GM12878 (cell line): Measurements from ENCODE around the gene ADGRE1. TPM values are rescaled to one million over a fixed set of nuclear protein-coding genes. Genes with fewer than 3 reads are reported as not detected.

Experiments used
- ATAC-seq: fragments of 200-7000 bp; cut with Tn5 transposase; 3 replicates; pipeline ENCODE4 v1.9.1; 2020; ENCODE audit warnings: mild to moderate bottlenecking, moderate library complexity
- BruUV-seq: library from RNA; stranded (reverse); fragments of 400-500 nt; replicated peaks from 2 replicates; lab custom pipeline; 2021; lab: Mats Ljungman, UMichigan
- CTCF ChIA-PET: fragments of 300-600 bp; sonication (Branson Sonifier 250); formaldehyde crosslinking; extraction: SDS; loops from one replicate; lab custom pipeline; 2021; ENCODE audit warnings: inconsistent platforms; lab: Yijun Ruan, JAX
- POLR2A ChIA-PET: fragments of 350-600 bp; formaldehyde crosslinking; extraction: SDS; loops from one replicate; lab custom pipeline; 2021; ENCODE audit warnings: inconsistent platforms; lab: Charles Lee
- RAD21 ChIA-PET: fragments of 300-600 bp; sonication (Branson Sonifier 250); formaldehyde crosslinking; loops from one replicate; lab custom pipeline; 2023; ENCODE audit warnings: antibody characterized with exemption; ENCODE audit not compliant: unreplicated experiment; lab: Charles Lee
- SMC1A ChIA-PET: fragments of 300-600 bp; sonication (Branson Sonifier 250); formaldehyde crosslinking; loops from one replicate; lab custom pipeline; 2023; ENCODE audit not compliant: unreplicated experiment, uncharacterized antibody; lab: Charles Lee
- DNase-seq: peaks from one replicate; pipeline ENCODE4 v3.0.0-alpha.2; 2011; ENCODE audit warnings: low read depth, low spot score
- FAIRE-seq: peaks from 3 replicates; lab custom pipeline; 2011; peaks lifted over from hg19 to GRCh38; lab: Jason Lieb, UNC
- H2AFZ ChIP-seq: 2 replicates; pipeline ENCODE4 v1.6.0; 2011; ENCODE audit warnings: low read depth, low read length, control low read depth; ENCODE audit not compliant: control insufficient read depth
- H3K27ac ChIP-seq: 2 replicates; pipeline ENCODE4 v1.5.1; 2011; ENCODE audit warnings: control low read depth; ENCODE audit not compliant: control insufficient read depth, insufficient read depth
- H3K27me3 ChIP-seq, 2 experiments: replicated peaks in 1 of 2; 2 replicates each; pipeline versions ENCODE4 v1.6.0 to v1.6.1; 2011; ENCODE audit warnings: low read length in 1 of 2; ENCODE audit not compliant: control insufficient read depth in 2 of 2, insufficient read depth in 2 of 2
- H3K36me3 ChIP-seq, 2 experiments: 2 replicates each; pipeline ENCODE4 v1.5.1; 2011; ENCODE audit warnings: low read length in 1 of 2; ENCODE audit not compliant: control insufficient read depth in 2 of 2, insufficient read depth in 2 of 2
- H3K4me1 ChIP-seq: 2 replicates; pipeline ENCODE4 v1.6.1; 2011; ENCODE audit warnings: mild to moderate bottlenecking, low read length, moderate library complexity, mixed read lengths; ENCODE audit not compliant: control insufficient read depth, insufficient read depth
- H3K4me2 ChIP-seq: 2 replicates; pipeline ENCODE4 v1.6.0; 2011; ENCODE audit warnings: control low read depth; ENCODE audit not compliant: control insufficient read depth, insufficient read depth
- H3K4me3 ChIP-seq: fragments of 200-600 bp; sonication (generic); 2 replicates; pipeline ENCODE4 v1.5.1; 2016
- H3K79me2 ChIP-seq: 2 replicates; pipeline ENCODE4 v1.6.0; 2011; ENCODE audit warnings: low read length; ENCODE audit not compliant: control insufficient read depth, insufficient read depth
- H3K9ac ChIP-seq: 2 replicates; pipeline ENCODE4 v1.8.0; 2011; ENCODE audit warnings: low read length, control low read depth, mixed read lengths; ENCODE audit not compliant: control insufficient read depth, insufficient read depth
- H3K9me3 ChIP-seq: replicated peaks from 3 replicates; pipeline ENCODE4 v1.5.1; 2011; ENCODE audit warnings: mild to moderate bottlenecking, low read length; ENCODE audit not compliant: control insufficient read depth, insufficient read depth
- H4K20me1 ChIP-seq: 2 replicates; pipeline ENCODE4 v1.6.0; 2011; ENCODE audit not compliant: control insufficient read depth, insufficient read depth
- BCL3 ChIP-seq: IDR thresholded peaks from 2 replicates; pipeline ENCODE4 v1.6.1; 2011; ENCODE audit warnings: borderline replicate concordance, low read depth, mild to moderate bottlenecking, moderate library complexity, low read length; ENCODE audit not compliant: insufficient read depth, poor library complexity, severe bottlenecking
- BMI1 ChIP-seq: fragments of 450-650 bp; IDR thresholded peaks from 2 replicates; pipeline ENCODE4 v1.6.1; 2016; ENCODE audit warnings: mild to moderate bottlenecking, moderate library complexity, borderline replicate concordance
- CBX3 ChIP-seq: fragments of 200-600 bp; sonication (generic); IDR thresholded peaks from 2 replicates; pipeline ENCODE4 v1.6.1; 2016; ENCODE audit warnings: low read depth, borderline replicate concordance
- E4F1 ChIP-seq: fragments of 450-650 bp; IDR thresholded peaks from 2 replicates; pipeline ENCODE4 v1.6.1; 2018; ENCODE audit warnings: borderline replicate concordance, mild to moderate bottlenecking; ENCODE audit not compliant: partially characterized antibody
- EED ChIP-seq: sonication (generic); IDR thresholded peaks from 2 replicates; pipeline ENCODE4 v1.6.1; 2016; ENCODE audit warnings: antibody characterized with exemption, low read depth
- EGR1 ChIP-seq, 2 experiments: IDR thresholded peaks; 1 replicate in 1 of 2; 2 replicates in 1 of 2; pipeline ENCODE4 v1.6.1; 2011 to 2012; ENCODE audit warnings: low read depth in 2 of 2, low read length in 2 of 2, borderline replicate concordance in 1 of 2, mild to moderate bottlenecking in 1 of 2, moderate library complexity in 1 of 2
- EZH2 ChIP-seq: IDR thresholded peaks from 2 replicates; pipeline ENCODE4 v1.6.1; 2012; ENCODE audit warnings: low read depth, mild to moderate bottlenecking, control low read depth, inconsistent platforms, low read length, borderline replicate concordance; ENCODE audit not compliant: control insufficient read depth
- HDAC2 ChIP-seq: fragments of 200-600 bp; sonication (generic); IDR thresholded peaks from 2 replicates; pipeline ENCODE4 v1.6.1; 2017
- HDAC6 ChIP-seq: fragments of 200-600 bp; sonication (generic); IDR thresholded peaks from one replicate; pipeline ENCODE4 v1.8.0; 2017; ENCODE audit warnings: antibody characterized with exemption; ENCODE audit not compliant: unreplicated experiment
- JUND ChIP-seq: IDR thresholded peaks from 2 replicates; pipeline ENCODE4 v1.6.1; 2012; ENCODE audit warnings: low read depth, mild to moderate bottlenecking, low read length, improper control_type of control experiment, moderate library complexity
- NFXL1 ChIP-seq: fragments of 450-650 bp; IDR thresholded peaks from 2 replicates; pipeline ENCODE4 v1.6.1; 2017; ENCODE audit warnings: antibody characterized with exemption, mild to moderate bottlenecking, borderline replicate concordance
- SPI1 ChIP-seq: IDR thresholded peaks from 2 replicates; pipeline ENCODE4 v1.6.1; 2011; ENCODE audit warnings: low read depth, mild to moderate bottlenecking, low read length, moderate library complexity, borderline replicate concordance; ENCODE audit not compliant: insufficient read depth
- ZNF217 ChIP-seq: fragments of 450-650 bp; IDR thresholded peaks from 2 replicates; pipeline ENCODE4 v1.6.1; 2017; ENCODE audit warnings: antibody characterized with exemption, mild to moderate bottlenecking
- WGBS: methylation state at CpG from one replicate; pipeline ENCODE4 v1.1.6; 2016; ENCODE audit warnings: low lambda C conversion rate; ENCODE audit not compliant: insufficient replicate concordance, insufficient coverage; ENCODE audit errors: missing lambda C conversion rate; 5-methylcytosine and 5-hydroxymethylcytosine counted together
- in situ Hi-C: fragments of 300-500 bp; cut with MboI; formaldehyde crosslinking; loops from 9 replicates; pipeline ENCODE4 v1.14.3; 2018; ENCODE audit warnings: mixed read lengths
- intact Hi-C: fragments of 100-400 bp; cut with micrococcal nuclease; formaldehyde crosslinking; loops from one replicate; pipeline ENCODE4 v1.14.2; 2022; ENCODE audit not compliant: unreplicated experiment
- polyA plus RNA-seq, 11 experiments: library from polyadenylated mRNA; depleted of rRNA in 4 of 11; unstranded in 6 of 11; stranded (reverse) in 5 of 11; fragments of >200 nt; fragmentation: Nextera tagmentation in 4 of 11; fragmentation: Illumina TruSeq in 1 of 11; extraction: Ambion mirVana in 4 of 11; extraction: Trizol in 1 of 11; gene quantifications; 1 replicate in 1 of 11; 2 replicates in 10 of 11; pipeline versions ENCODE4 v1.2.1 to v1.2.3, GENCODE V29; 2011 to 2016; ENCODE audit warnings: inconsistent platforms in 2 of 11, missing spikeins in 2 of 11, low read depth in 1 of 11
- total RNA-seq, 4 experiments: library from RNA; depleted of rRNA in 3 of 4; stranded (reverse); fragments of >200 nt in 3 of 4; fragmentation: Illumina TruSeq in 1 of 4; extraction: Trizol in 1 of 4; gene quantifications; 2 replicates each; pipeline versions ENCODE4 v1.2.1 to v1.2.3, GENCODE V29; 2013 to 2021

Gene ADGRE1
- total and polyA plus RNA-seq, 10 of the 15 experiments (the other 5 are each of a cell fraction or from before 2014, with no cell fraction given), result 7.9 to 35.7 (median 9.9) TPM

GRCh38 chr19:6911523-6911922 is 24.1 kb downstream of the ADGRE1 start:
- ChIA-PET POLR2A (no interaction called here), CTCF (no interaction called here), SMC1A (no interaction called here), RAD21 (no interaction called here)
- H3K4me1 ChIP-seq, result no peaks in the 10 kb centered on the region
- no peak overlapping the region for H2AFZ ChIP-seq
- no peaks in the 10 kb centered on the region for H3K36me3 ChIP-seq
- FAIRE-seq (no peak), ATAC-seq (no peak), DNase-seq (no peak)
- H4K20me1 ChIP-seq, result no peaks in the 10 kb centered on the region
- no peak overlapping the region for H3K9ac ChIP-seq
- H3K79me2 ChIP-seq, result no peaks in the 10 kb centered on the region
- intact Hi-C loops (no loop called here), in situ Hi-C loops (no loop called here)
- BruUV-seq, result no TSS peak
- no peak overlapping the region for H3K4me3 ChIP-seq
- TF ChIP-seq BCL3 (peak; percentile 78), HDAC2 (no peak)
- TF ChIP-seq, all 136 proteins: peak for 1
- H3K27ac ChIP-seq, result no peak overlapping the region
- H3K27me3 ChIP-seq, result no peaks in the 10 kb centered on the region
- WGBS, result 27% methylated on average over 3 of the region's 3 CpGs
- peaks cover 6% of the 10 kb centered on the region; the same call in 2 of the 3 replicates for H3K9me3 ChIP-seq
- H3K4me2 ChIP-seq, result no peak overlapping the region

DNA sequence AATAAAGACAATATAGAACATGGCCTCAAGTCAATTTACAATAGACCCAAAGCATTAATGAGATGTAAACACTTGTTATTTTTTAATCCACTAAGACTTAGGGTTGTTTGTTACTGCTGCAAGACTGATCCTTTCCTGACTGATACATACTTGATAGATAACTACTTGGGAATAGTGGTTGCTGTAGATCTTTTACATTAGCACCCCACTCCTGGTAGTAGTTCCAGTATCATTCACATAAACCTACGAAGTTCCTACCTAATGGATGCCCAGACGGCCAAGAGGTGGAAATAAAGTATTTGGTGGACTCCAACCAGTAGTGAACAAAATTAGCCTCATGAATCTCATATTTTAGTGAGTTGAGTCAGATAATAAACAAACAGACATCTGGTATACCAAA is 26.9 kb downstream of the ADGRE1 start:
- no peak overlapping the region for H3K9ac ChIP-seq
- CTCF ChIA-PET, result no interaction called here
- H3K4me3 ChIP-seq, result no peak overlapping the region
- no peaks in the 10 kb centered on the region for H3K27me3 ChIP-seq
- DNase-seq (no peak), FAIRE-seq (no peak), ATAC-seq (no peak)
- H3K4me2 ChIP-seq, result no peak overlapping the region
- H3K27ac ChIP-seq, result no peak overlapping the region
- H3K36me3 ChIP-seq, result no peaks in the 10 kb centered on the region
- intact Hi-C loops (no loop called here), in situ Hi-C loops (no loop called here)
- SMC1A ChIA-PET, result no interaction called here
- 2% methylated on average over 2 of the region's 2 CpGs for WGBS
- peaks cover 3% of the 10 kb centered on the region; the same call in 2 of the 3 replicates for H3K9me3 ChIP-seq
- POLR2A ChIA-PET, result no interaction called here
- BruUV-seq, result no TSS peak
- H4K20me1 ChIP-seq, result no peaks in the 10 kb centered on the region
- RAD21 ChIA-PET, result no interaction called here
- H3K4me1 ChIP-seq, result no peaks in the 10 kb centered on the region
- no peak overlapping the region for H2AFZ ChIP-seq
- H3K79me2 ChIP-seq, result no peaks in the 10 kb centered on the region
- TF ChIP-seq NFXL1 (no peak), E4F1 (no peak), JUND (no peak), EED (no peak), HDAC6 (no peak), BMI1 (no peak), SPI1 (no peak), CBX3 (no peak), ZNF217 (no peak), EGR1 (IDR thresholded peaks at IDR 0.05; ENCODE audit: borderline replicate concordance in 1 of 2, low read depth in 2 of 2, low read length in 2 of 2) (no peak), EZH2 (no peak)
